ENCODE data around the gene RERE. TPM values are rescaled to one million over a fixed set of nuclear protein-coding genes. Genes with fewer than 3 reads are reported as not detected.

The RERE gene
- total RNA-seq, 2 donors from 2014 or later = 144 to 174 TPM

- Histone ChIP-seq H3K36me3 (no peaks in the 10 kb centered on the region), H3K4me3 (no peak overlapping the region), H3K4me1 (ENCODE audit: control insufficient read depth in 1 of 2, low read depth in 2 of 2) (peaks cover 5 to 11% of the 10 kb centered on the region in 2 donors), H3K27ac (no peak overlapping the region), H3K27me3 (replicated peaks; ENCODE audit: insufficient read depth) (no peaks in the 10 kb centered on the region), H3K9me3 (no peaks in the 10 kb centered on the region)
- DNase-seq (ENCODE audit: low spot score) (no peak), ATAC-seq (ENCODE audit: insufficient number of reproducible peaks, low FRiP score, low read depth) (no peak)
- TF ChIP-seq CTCF (IDR thresholded peaks at IDR 0.05) = no peak
These were observed 287.5 kb downstream of the RERE start for GRCh38 chr1:8529901-8530300.

GRCh38 chr1:8527941-8528340, 289.5 kb downstream of the RERE start:
- no peak for TF ChIP-seq CTCF (IDR thresholded peaks at IDR 0.05)
- DNase-seq (ENCODE audit: low spot score) (no peak), ATAC-seq (ENCODE audit: insufficient number of reproducible peaks, low FRiP score, low read depth) (no peak)
- H3K27ac ChIP-seq = no peak overlapping the region
- H3K9me3 ChIP-seq = no peaks in the 10 kb centered on the region
- no peak overlapping the region for H3K4me3 ChIP-seq
- H3K4me1 ChIP-seq (ENCODE audit: control insufficient read depth in 1 of 2, low read depth in 2 of 2) = peaks cover 12 to 30% of the 10 kb centered on the region in 2 donors
- no peaks in the 10 kb centered on the region for H3K27me3 ChIP-seq (replicated peaks; ENCODE audit: insufficient read depth)
- H3K36me3 ChIP-seq = no peaks in the 10 kb centered on the region

GRCh38 chr1:8525558-8526275, 291.7 kb downstream of the RERE start:
- H3K4me3 ChIP-seq = peak overlapping the region; percentile 74
- no peaks in the 10 kb centered on the region for H3K36me3 ChIP-seq
- H3K9me3 ChIP-seq = no peaks in the 10 kb centered on the region
- no peaks in the 10 kb centered on the region for H3K27me3 ChIP-seq (replicated peaks; ENCODE audit: insufficient read depth)
- H3K27ac ChIP-seq = peak overlapping the region; percentile 80 to 84
- peak; percentile 52 for DNase-seq (ENCODE audit: low spot score)
- H3K4me1 ChIP-seq (ENCODE audit: control insufficient read depth in 1 of 2, low read depth in 2 of 2) = peaks cover 12 to 33% of the 10 kb centered on the region in 2 donors
- TF ChIP-seq CTCF (IDR thresholded peaks at IDR 0.05) = no peak
- ATAC-seq (ENCODE audit: insufficient number of reproducible peaks, low FRiP score, low read depth) = peak; percentile 50

GRCh38 chr1:8525216-8525557, 292.3 kb downstream of the RERE start:
- Histone ChIP-seq H3K4me3 (peak overlapping the region; percentile 74), H3K9me3 (no peaks in the 10 kb centered on the region), H3K4me1 (ENCODE audit: control insufficient read depth in 1 of 2, low read depth in 2 of 2) (peaks cover 12 to 33% of the 10 kb centered on the region in 2 donors), H3K27ac (peak overlapping the region; percentile 80 to 84), H3K27me3 (replicated peaks; ENCODE audit: insufficient read depth) (no peaks in the 10 kb centered on the region), H3K36me3 (no peaks in the 10 kb centered on the region)
- no peak for ATAC-seq (ENCODE audit: insufficient number of reproducible peaks, low FRiP score, low read depth)
- no peak for TF ChIP-seq CTCF (IDR thresholded peaks at IDR 0.05)
- no peak for DNase-seq (ENCODE audit: low spot score)

- no peak for TF ChIP-seq CTCF (IDR thresholded peaks at IDR 0.05)
These were observed 292.7 kb downstream of the RERE start for GRCh38 chr1:8524627-8525157.

More at GRCh38 chr1:8524627-8525157, 292.7 kb downstream of the RERE start:
- Histone ChIP-seq H3K36me3 (no peaks in the 10 kb centered on the region), H3K9me3 (no peaks in the 10 kb centered on the region), H3K27me3 (replicated peaks; ENCODE audit: insufficient read depth) (no peaks in the 10 kb centered on the region), H3K4me1 (ENCODE audit: control insufficient read depth in 1 of 2, low read depth in 2 of 2) (peaks cover 12 to 33% of the 10 kb centered on the region in 2 donors), H3K4me3 (peak overlapping the region; percentile 74), H3K27ac (peak overlapping the region; percentile 80 to 84)
- DNase-seq (ENCODE audit: low spot score) = no peak
- ATAC-seq (ENCODE audit: insufficient number of reproducible peaks, low FRiP score, low read depth) = no peak
